ENCODE measurements around the gene RNF207.

Gene RNF207

DNA sequence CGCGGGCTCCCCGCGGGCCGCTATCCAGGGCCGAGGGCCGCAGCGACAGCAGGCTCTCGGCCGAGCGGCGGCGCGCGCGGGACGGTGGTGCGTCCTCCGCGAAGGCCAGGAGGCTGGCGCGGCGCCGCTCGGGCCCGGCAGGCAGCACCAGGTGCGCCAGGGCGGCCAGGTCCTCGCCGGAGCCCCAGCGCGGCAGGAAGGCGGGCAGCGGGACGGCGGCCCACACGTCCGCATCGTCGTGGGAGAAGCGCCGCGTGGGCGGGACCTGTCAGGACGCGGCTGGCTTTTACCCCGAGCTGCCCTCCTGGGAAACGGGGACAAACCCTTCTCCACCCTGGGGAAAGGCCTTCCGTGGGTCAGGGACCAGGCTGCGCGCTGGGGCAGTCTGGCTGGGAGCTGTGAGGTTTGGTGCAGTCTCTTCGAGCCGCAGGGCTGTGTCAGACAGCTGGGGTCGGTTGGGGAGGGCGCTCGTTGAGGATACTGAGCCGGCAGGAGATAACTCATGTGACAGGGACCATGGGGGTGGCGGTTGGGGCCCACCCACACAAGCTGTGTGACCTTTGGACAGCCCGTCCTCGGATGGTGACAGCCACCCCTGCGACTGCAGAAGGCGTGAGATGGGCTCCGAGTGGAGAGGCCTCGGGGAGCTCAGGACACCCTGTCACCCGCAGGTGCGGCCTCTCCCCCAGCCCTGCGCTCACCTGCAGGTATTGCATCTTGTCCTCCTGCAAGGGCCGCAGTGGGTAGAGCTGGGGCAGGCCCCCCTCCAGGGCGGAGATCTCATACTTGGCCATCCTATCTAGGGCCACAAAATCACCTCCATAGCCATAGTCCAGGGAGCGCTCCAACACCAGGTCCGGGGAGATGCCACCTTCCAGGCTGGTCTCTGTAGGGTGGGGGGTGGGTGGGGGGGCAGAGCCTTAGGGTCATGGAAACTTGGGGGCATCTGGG lies 44.1 kb downstream of the RNF207 start:
- no peak for DNase-seq (ENCODE audit: low read depth)

DNA sequence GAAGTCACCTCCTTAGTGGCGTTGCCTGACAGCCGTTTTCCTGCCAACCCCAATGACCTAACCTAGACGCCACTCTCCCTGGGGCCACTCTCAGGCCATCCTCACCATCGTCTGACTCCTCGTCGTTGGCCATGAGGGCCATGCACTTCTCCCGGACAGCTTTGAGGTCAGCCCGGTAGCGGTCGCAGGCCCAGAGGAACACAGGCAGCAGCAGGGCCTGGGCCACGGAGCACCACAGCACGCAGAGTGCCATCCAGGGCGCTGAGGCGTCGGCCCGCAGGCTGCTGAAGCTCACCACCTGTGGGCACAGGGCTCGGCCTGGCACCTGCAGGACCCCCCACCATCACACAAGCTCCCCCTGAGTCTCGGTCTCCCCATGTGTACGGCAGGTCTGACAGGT lies 45.3 kb downstream of the RNF207 start:
- DNase-seq (ENCODE audit: low read depth), result no peak

DNA sequence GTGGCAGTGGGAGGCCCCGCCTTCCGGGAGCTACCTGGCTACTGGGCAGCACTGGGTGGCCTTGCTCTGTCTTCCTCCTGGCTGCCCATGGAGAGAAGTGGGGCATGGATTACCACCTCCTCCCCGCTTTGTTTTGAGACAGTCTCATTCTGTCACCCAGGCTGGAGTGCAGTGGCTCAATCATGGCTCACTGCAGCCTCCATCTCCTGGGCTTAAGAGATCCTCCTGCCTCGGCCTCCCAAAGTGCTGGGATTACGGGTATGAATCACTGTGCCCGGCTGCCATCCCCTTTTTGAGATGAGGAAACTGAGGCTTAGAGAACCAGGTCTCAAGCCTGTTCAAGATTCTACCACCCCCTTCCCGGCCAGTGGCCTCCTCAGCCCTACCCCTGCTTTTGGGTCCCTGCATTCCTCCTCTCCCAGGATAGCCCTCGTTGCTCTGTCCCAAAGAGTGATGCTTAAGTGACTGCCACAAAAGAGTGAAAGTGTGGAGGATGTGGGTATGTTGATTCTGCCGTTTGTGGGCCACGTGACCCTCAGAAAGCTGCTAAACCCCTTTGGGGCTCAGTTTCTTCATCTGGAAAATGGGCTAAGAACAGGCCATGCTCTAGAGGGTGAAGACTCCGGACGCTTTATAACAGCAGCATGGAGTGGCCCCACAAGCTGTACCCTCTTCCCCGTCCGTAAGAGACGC lies 45.9 kb downstream of the RNF207 start:
- DNase-seq (ENCODE audit: low read depth), result no peak

DNA sequence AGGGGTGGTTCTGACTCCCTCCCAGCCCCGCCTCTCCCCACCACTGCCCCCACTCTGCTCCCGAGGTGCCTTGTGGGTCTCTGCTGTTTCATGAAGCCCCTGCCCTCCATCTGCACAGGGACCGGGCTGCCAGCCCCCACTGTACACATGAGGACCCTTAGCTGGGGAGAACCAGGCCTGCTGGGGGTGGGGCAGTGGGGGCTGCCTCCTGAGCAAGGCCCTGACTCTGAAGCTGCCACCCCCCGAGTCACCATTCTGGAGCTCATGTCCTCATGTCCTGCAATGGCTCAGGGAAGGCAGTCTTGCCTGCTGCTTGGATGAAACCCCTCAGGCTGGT lies 46.4 kb downstream of the RNF207 start:
- no peak for DNase-seq (ENCODE audit: low read depth)

DNA sequence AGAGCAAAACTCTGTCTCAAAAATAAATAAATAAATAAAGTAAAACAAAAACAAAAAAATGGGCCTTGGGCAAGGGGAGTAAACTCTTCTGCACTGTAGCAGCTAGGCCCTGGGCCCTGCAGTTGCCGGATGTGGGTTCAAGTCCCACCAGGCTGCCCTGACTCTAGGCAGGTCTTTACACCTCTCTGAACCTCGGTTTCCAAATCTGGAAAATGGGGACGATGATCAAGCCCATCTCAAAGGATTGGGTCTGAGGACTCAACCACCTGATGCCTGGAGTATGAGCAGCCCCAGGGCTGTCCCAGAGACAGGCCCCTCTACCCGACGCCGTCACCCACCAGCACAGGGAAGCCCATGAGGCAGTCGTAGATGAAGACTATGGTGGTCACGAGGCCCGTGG lies 47.5 kb downstream of the RNF207 start:
- no peak for DNase-seq (ENCODE audit: low read depth)

DNA sequence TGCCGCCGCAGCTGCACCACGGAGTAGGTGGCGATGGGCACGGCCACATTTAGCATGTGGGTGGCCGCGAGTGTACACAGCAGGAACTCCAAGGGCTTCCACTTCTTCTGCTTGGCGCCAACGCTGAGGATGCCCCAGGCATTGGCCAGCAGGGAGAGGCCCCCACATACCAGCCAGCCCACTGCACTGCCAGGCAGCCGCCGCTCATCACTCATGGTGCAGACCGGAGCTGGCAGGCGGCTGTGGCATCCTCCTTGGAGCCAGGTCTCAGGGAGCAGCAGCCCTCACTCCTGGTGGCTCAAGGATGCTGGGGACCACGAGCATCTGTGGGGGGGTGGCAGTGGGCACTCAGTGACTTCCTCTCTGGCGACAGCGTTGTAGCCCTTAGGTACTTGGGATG lies 48.8 kb downstream of the RNF207 start:
- DNase-seq (ENCODE audit: low read depth), result no peak

DNA sequence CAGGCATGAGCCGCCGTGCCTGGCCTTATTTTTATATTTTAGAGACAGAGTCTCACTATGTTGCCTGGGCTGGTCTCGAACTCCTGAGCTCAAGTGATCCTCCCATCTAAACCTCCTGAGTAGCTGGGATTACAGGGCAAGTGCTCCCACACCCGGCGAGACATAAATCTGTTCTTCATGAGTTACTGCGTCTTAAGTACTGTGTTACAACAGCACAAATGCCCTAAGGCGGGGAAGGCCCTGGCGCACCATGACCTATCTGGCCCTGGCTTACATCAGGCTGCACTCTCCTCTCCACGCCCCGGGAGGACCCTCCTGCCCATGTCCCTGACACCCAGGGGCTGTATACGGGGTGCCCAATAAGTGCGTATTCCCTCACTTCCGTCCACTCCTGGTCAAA lies 50.7 kb downstream of the RNF207 start:
- DNase-seq (ENCODE audit: low read depth), result no peak

DNA sequence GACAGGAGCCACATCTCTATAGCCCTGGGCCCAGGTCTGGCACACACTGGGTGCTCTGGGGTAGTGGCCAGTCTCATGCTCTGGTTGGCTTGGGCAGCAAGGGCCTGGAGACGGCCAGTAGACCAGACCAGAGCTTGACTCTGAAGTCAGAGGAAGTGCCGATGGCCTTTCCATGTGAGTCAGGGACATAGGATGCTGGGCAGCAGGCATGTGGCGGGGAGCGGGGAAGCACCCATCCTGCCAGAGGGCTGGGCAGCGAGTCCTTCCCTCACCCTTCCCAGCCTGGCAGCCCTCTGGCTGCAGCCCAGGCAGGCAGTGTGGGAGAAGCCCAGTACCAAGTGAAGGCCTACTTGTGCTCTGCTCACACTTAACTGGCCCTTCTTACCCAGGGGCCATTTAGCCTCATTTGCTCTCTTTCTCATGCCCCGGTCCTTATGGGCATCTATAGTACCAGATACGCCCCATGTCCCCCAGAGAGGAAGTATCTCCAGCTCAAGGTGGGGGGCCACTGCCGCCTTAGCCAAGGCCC lies 51.7 kb downstream of the RNF207 start:
- DNase-seq (ENCODE audit: low read depth), result no peak

DNA sequence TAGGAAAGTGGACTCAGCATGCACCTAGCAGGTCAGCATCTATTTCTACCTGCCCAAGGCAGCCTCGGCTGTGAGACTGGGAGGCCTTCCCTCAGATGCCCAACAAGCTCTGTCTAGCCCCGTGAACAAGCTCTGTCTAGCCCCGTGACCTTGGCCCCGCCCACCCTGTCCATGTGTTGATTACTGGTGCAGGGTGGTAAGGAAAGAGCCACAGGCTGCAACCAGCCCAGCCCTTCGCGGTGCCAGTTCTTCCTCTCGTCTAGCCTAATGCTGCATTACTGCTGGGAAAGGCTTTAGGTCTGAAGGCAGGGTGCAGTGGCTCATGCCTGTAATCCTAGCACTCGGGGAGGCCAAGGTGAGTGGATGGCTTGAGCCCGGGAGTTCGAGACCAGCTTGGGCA lies 52.8 kb downstream of the RNF207 start:
- no peak for DNase-seq (ENCODE audit: low read depth)

DNA sequence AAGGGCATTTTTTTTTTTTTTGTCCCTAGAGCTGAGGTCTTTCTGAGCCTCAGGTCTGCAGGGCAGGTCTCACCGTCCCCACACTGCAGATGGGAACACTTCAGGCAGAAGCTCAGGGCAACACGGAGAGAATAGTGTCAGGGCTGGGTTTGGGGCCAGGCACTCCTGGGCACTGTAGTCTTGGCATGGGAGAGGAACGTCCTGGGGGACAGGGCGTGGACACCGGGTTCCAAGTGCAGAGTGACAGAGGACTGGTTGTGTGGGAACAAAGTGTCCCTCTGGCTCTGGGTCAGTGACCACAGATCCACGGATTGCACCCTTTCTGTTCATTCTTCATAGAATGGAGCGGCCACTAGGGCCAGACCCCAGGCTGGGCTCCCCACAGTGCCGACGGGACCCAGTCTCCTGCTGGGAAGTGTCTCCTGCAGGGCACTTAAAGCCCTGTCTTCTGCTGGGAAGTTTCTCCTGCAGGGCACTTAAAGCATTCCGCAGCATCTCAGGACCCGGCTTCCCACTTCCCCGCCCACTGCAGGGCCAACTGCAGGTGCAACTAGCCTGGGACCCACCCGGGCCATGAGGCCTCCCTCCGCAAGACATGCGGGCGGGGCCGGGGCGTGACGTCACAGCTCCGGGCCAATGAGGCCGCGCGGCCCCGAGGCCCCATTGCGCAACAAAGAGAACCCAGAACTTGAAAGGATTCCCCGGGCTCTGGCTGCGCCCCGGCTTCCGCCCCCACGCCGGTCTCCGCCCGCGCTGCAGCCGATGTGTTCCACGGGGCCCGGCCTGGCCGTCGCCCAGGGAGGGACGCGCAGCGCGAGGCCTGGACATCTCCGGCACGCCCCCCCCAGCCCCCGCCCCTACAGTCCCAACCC lies 53.8 kb downstream of the RNF207 start:
- DNase-seq (ENCODE audit: low read depth), result no peak

DNA sequence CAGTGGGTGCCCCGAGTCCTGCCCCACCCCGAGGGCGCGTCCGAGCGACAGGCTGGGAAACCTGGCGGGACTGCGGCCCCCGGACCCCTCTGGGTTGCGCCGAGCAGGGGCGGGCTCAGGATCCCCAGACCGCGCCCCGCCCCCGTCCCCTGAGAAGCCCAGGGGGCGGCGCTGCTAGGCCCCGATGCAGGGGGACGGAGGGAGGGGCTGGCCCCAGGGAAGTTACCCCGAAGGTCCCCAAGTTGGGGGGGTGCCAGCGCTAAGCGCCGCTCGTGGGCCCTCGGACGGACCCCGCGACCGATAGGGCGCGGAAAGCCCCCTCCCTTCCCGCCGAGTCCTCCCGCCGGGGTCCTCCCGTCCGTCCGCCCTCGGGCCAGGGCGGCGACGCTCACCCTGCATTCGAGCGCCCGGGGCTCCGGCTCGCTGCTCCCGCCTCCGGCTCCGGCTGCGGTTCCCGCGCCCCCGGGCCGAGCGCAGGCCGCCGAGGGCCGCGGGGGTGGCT lies 54.6 kb downstream of the RNF207 start:
- no peak for DNase-seq (ENCODE audit: low read depth)

DNA sequence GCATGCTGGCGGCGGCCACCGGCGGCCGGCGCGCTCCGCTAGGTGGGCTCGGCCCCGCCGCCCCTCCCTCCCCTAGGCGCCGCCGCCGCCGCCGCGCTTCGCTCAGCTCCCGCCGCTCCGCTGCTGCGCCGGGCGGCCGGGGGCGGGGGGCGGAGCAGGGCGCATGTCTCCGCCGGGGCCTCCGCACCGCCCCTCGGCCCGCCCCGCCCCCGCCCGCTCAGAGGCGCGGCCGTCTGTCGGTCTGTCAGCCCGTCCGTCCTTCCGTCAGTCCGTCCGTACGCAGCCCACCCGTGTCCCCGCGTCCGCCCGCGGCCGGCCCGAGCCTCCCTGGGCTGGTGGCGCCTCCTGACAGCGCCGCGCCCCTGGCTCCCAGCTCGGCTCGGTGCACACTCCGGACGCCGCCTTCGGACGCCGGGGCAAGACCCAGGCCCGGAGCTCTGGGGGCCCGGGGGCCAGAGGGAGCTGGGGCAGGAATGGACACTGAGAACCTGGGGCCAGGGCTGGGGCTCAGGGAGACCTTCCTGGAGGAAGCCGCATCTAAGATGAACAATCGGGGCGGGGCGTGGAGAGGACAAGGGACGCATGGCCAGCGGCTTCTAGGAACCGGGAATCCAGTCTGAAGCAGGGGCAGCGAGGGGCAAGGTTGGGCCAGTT lies 55.2 kb downstream of the RNF207 start, which contains the start of gene GPR153:
GPR153 (minus strand) TSS at position 138 of the 654 bp plus-strand sequence. CDS start 6,193 bp downstream, outside the sequence.
- no peak for DNase-seq (ENCODE audit: low read depth)

DNA sequence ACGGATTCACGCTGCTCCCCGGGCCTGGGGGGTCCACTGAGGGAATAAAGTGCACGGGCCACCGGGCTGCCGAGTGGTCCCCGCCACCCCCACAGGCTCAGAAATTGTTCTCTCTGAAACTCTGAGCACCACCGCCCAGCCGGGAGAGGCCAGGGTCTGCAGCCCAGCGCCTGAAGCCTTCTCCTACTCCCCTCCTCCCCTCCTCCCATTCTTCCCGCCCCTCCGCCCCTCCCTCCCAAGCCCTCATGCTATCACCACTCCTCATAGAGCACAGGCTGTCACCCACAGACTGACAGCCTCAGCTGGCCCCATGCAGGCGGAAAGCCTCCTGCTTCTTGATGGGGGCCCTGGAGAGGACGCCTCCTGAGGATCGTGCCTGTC lies 55.7 kb downstream of the RNF207 start:
- no peak for DNase-seq (ENCODE audit: low read depth)

DNA sequence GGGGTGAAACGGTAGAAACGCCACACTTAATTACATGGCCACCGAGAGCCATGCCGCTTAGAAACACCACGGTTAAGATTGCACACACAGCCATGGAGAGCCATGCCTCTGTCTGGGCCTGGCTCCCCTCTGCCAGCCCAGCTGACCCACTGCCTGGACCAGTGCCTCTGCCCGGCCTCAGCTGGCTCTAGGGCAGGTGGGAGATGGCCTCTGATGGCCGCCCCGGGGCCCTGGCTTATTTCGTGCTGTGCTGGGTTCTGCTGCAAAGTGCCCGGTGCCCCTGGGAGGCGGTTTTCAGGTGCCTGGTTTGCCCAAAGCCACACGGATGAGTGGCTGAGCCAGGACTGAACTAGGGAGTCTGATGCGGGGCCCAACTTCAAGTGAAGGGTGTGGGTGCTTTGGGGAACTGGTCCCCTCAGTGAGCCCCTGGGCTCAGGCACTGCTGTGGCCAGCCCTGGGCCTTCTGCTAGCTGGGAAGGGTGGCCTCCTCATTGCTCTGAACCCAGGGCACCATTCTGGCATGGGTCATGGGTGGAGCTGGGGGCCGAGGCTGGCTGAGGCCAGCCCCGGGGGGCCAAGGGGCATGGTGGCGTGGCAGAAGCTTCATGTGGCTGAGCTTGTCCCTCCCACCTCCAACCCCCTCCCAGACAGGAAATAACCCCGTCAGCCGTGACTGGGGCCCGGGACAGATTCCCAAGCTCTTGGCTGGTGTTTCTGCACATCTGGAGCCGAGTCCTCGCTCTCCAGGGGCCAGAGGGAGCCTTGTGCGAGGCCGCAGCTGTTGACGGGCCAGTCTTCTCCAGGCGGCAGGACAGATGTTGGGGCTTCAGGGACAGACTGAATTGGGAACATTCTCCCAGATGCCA lies 56.9 kb downstream of the RNF207 start:
- DNase-seq (ENCODE audit: low read depth), result no peak

DNA sequence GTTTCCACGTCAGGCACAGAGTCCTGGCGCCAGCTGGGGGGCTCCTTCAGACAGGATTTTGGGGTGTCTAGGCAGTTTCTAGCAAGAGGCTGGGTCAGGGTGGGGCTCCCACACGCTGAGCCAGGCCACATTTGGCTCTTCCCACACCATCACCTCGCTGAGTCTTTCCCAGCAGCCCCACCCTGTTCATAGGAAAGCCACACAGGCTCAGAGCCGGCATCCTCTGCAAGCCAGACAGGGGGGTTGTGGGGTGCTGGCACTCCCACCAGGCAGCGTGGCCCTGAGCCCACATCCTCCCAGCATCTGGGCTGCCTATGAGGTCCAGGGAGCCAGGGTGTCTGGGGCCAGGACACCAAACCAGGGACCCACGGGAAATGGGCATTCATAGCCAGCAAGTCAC lies 57.8 kb downstream of the RNF207 start:
- DNase-seq (ENCODE audit: low read depth), result no peak

DNA sequence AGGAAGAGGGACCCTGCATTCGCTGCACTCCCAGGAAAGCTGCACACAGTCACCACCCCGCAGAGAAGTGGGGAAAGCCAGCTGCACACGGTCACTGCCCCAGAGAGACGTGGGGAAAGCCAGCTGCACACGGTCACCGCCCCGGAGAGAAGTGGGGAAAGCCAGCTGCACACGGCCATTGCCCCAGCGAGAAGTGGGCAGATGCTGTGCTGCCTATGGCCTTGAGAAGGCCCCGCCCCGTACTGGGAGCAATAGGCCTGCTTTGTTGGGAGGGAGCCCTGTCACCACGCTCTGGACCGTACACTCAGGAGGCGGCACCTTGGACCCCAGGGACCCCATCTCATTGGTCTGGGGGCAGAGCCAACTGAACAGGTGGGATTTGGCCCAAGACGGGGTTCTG lies 59.2 kb downstream of the RNF207 start:
- no peak for DNase-seq (ENCODE audit: low read depth)

DNA sequence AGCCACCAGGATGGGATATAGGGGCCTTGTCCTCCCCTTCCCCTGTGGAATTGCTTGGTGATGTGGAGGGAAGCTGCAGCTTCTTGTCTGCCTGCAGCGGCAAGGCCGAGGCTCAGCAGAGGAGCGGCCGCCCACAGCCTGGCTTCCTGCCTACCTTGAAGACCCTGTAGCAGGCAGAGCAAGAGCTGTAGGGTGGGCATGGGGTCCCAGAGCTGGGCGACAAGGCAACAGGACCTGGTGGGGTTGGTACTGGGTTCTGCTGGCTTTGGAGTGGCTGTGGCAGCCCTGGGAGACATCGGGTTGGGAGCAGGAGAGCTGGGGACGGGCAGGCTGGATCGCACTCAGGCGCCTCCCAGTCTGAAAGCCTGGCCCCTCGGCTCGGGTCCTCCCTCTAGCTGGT lies 60.7 kb downstream of the RNF207 start:
- DNase-seq (ENCODE audit: low read depth), result no peak

DNA sequence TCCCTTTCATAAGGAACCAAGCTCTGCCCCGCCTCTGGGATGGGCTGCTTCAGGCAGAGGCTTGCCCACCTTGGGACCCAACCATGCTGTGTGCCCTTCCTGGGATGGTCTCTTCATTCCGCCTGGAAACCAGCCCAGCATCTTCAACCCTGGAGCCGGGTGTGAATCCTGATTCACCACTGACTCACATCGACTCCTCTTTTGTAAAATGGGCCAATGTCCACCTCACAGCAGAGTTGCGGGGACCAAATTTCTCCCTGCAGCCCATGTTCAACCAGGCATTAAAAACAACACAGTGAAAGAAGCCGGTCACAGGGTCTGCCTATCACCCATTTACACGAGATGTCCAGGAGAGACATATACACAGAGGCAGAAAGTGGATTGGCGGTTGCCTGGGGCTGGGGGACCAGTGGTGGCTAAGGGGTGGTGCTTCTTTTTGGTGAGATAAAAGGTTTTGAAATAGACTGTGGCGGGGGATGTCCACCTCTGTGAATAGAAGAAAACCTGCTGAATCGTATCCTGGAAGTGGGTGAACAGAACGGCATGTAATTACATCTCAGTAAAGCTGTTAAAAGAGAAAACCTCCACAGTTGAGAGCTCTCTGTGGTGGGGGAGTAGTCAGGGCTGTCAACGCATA lies 61.9 kb downstream of the RNF207 start:
- DNase-seq (ENCODE audit: low read depth), result no peak

DNA sequence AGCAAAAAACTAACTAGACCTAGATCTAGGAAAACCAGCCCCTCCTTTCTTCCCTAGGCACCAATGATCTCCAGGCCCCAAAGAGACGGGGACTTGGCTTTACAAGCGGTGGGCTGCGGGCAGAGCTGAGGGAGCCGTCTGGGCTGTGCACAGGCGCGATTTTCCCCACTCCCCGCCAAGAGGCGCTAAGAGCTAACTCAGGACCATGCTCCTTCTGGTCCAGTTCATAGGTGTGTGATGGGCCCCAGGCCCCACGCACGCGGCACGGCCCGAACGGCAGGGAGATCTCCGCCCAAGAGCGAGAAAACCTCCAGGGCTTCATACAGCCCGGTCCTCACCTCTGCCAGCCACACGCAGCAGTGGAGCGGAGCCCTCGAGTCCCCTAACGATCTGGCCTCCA lies 62.5 kb downstream of the RNF207 start:
- DNase-seq (ENCODE audit: low read depth), result no peak

DNA sequence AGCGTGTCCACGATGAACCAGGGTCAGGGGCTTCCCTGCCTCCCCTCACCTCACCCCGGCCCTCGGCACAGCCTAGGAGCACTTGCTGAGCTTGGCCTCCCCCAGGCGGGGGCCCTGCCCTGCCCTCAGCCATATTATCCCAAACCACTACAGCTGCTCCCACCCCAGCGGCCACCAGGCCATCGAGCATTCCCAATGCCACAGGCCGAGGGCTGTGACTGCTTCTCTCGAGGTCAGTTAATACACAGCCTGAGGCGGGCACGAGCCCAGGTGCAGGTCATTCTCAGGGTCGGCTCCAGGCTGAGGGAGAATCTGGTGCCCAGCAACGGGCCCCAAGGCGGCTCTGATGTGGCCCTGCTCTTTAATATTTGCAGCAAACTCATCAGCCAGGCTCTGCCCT lies 63.4 kb downstream of the RNF207 start:
- DNase-seq (ENCODE audit: low read depth), result no peak

Data from GM04504 (cell line).